HepG2 (cell line): ENCODE measurements around the gene FAM83E. TPM values are rescaled to one million over a fixed set of nuclear protein-coding genes. Genes with fewer than 3 reads are reported as not detected.

Experiments used
- ASH2L ChIP-seq: fragments of 300-600, 200-600 bp; sonication (generic); IDR thresholded peaks from 2 replicates; pipeline ENCODE4 v1.7.0; 2017; ENCODE audit warnings: low read depth, mild to moderate bottlenecking, moderate library complexity, mixed read lengths, low read length; ENCODE audit not compliant: insufficient read length
- FIP1L1 ChIP-seq: fragments of 200-400 bp; formaldehyde crosslinking; IDR thresholded peaks from 2 replicates; pipeline ENCODE4 v1.6.1; 2018; ENCODE audit warnings: low read depth, mild to moderate bottlenecking, low read length, moderate library complexity, borderline replicate concordance; ENCODE audit not compliant: insufficient read depth
- HNRNPH1 ChIP-seq: fragments of 200-400 bp; formaldehyde crosslinking; optimal IDR thresholded peaks from 2 replicates; pipeline ENCODE3; 2017; ENCODE audit warnings: mild to moderate bottlenecking, low read depth, low read length
- HOXA3 ChIP-seq: sonication (generic); formaldehyde crosslinking; IDR thresholded peaks from 2 replicates; pipeline ENCODE4 v1.5.0; 2020; ENCODE audit warnings: missing genetic modification reagents
- ISL2 ChIP-seq: sonication (generic); formaldehyde crosslinking; IDR thresholded peaks from 2 replicates; pipeline ENCODE4 v1.5.0; 2020; ENCODE audit warnings: missing genetic modification reagents
- KDM1A ChIP-seq: IDR thresholded peaks from 2 replicates; pipeline ENCODE4 v1.6.1; 2016; ENCODE audit warnings: missing compliant biosample characterization
- POLR2A ChIP-seq, 2 experiments: IDR thresholded peaks; 2 replicates each; pipeline ENCODE4 v1.6.1; 2011; ENCODE audit warnings: low read depth in 2 of 2, low read length in 2 of 2, mild to moderate bottlenecking in 1 of 2, moderate library complexity in 1 of 2; ENCODE audit not compliant: insufficient read depth in 1 of 2
- PRPF4 ChIP-seq: fragments of 200-400 bp; formaldehyde crosslinking; IDR thresholded peaks from 2 replicates; pipeline ENCODE4 v1.6.1; 2016; ENCODE audit warnings: low read length, low read depth; ENCODE audit not compliant: poor library complexity, severe bottlenecking
- SALL2 ChIP-seq: sonication (generic); formaldehyde crosslinking; IDR thresholded peaks from 2 replicates; pipeline ENCODE4 v1.8.1; 2023; ENCODE audit warnings: mild to moderate bottlenecking, missing genetic modification reagents, inconsistent platforms
- SIN3B ChIP-seq: fragments of 150-350 bp; IDR thresholded peaks from 2 replicates; pipeline ENCODE4 v1.6.1; 2014; ENCODE audit warnings: low read length
- SP2 ChIP-seq: sonication (generic); formaldehyde crosslinking; IDR thresholded peaks from 2 replicates; pipeline ENCODE4 v1.5.1; 2020; ENCODE audit warnings: mild to moderate bottlenecking, missing genetic modification reagents
- ZEB1 ChIP-seq: IDR thresholded peaks from 2 replicates; pipeline ENCODE4 v1.6.1; 2012; ENCODE audit warnings: mild to moderate bottlenecking, low read depth, inconsistent platforms; ENCODE audit not compliant: insufficient replicate concordance
- ZFYVE20 ChIP-seq: sonication (generic); formaldehyde crosslinking; IDR thresholded peaks from 2 replicates; pipeline ENCODE4 v1.8.0; 2023; ENCODE audit warnings: low read depth, mild to moderate bottlenecking, moderate library complexity, missing genetic modification reagents, borderline replicate concordance
- ZNF343 ChIP-seq: sonication (generic); formaldehyde crosslinking; IDR thresholded peaks from 2 replicates; pipeline ENCODE4 v1.4.0; 2020; ENCODE audit warnings: mild to moderate bottlenecking, missing genetic modification reagents
- ZNF577 ChIP-seq: sonication (generic); formaldehyde crosslinking; IDR thresholded peaks from 2 replicates; pipeline ENCODE4 v1.4.0; 2020; ENCODE audit warnings: mild to moderate bottlenecking, low read depth, missing genetic modification reagents, borderline replicate concordance
- ZNF629 ChIP-seq: sonication (generic); formaldehyde crosslinking; conservative IDR thresholded peaks from 2 replicates; pipeline ENCODE4 v1.5.0; 2020; ENCODE audit warnings: missing genetic modification reagents
- ZNF7 ChIP-seq: IDR thresholded peaks from 2 replicates; pipeline ENCODE4 v1.6.1; 2016; ENCODE audit warnings: missing biosample characterization, missing genetic modification reagents
- polyA plus RNA-seq, 8 experiments: library from polyadenylated mRNA; depleted of rRNA in 3 of 8; stranded (reverse) in 7 of 8; unstranded in 1 of 8; fragments of >200 nt; fragmentation: Illumina TruSeq in 4 of 8; extraction: Trizol in 4 of 8; gene quantifications; 2 replicates each; pipeline versions ENCODE4 v1.2.1 to v1.2.3, GENCODE V29; 2011 to 2016; ENCODE audit warnings: low read depth in 4 of 8, missing spikeins in 1 of 8, mixed read lengths in 1 of 8; ENCODE audit not compliant: insufficient read depth in 1 of 8
- total RNA-seq, 5 experiments: library from RNA; depleted of rRNA; stranded (reverse); fragments of >200 nt; fragmentation: Illumina TruSeq; extraction: Trizol; gene quantifications; 2 replicates each; pipeline ENCODE4 v1.2.3, GENCODE V29; 2016; ENCODE audit warnings: low read depth in 1 of 5
- TF ChIP-seq, protein P1 (sequence below): sonication (generic); formaldehyde crosslinking; IDR thresholded peaks from 2 replicates; pipeline ENCODE4 v1.5.0; 2020; ENCODE audit warnings: mild to moderate bottlenecking, low read depth, missing genetic modification reagents, borderline replicate concordance
- TF ChIP-seq, protein P2 (sequence below): sonication (generic); formaldehyde crosslinking; IDR thresholded peaks from 2 replicates; pipeline ENCODE4 v1.8.0; 2022; ENCODE audit warnings: missing genetic modification reagents, low read depth, mild to moderate bottlenecking, borderline replicate concordance
- TF ChIP-seq, protein P3 (sequence below): fragments of 450-650 bp; IDR thresholded peaks from 2 replicates; pipeline ENCODE4 v1.6.1; 2017
- TF ChIP-seq, protein P4 (sequence below): IDR thresholded peaks from 2 replicates; pipeline ENCODE4 v1.6.1; 2016; ENCODE audit warnings: mild to moderate bottlenecking
- TF ChIP-seq, protein P5 (sequence below): sonication (generic); formaldehyde crosslinking; IDR thresholded peaks from 2 replicates; pipeline ENCODE4 v1.4.0; 2020; ENCODE audit warnings: missing genetic modification reagents
- TF ChIP-seq, protein P6 (sequence below): sonication (generic); formaldehyde crosslinking; IDR thresholded peaks from 2 replicates; pipeline ENCODE4 v1.5.0; 2020; ENCODE audit warnings: missing genetic modification reagents

FAM83E gene
- total and polyA plus RNA-seq, 2 of the 13 experiments (the other 11 are each of a cell fraction or from before 2014, with no cell fraction given), result 0.18 to 0.60 TPM

DNA sequence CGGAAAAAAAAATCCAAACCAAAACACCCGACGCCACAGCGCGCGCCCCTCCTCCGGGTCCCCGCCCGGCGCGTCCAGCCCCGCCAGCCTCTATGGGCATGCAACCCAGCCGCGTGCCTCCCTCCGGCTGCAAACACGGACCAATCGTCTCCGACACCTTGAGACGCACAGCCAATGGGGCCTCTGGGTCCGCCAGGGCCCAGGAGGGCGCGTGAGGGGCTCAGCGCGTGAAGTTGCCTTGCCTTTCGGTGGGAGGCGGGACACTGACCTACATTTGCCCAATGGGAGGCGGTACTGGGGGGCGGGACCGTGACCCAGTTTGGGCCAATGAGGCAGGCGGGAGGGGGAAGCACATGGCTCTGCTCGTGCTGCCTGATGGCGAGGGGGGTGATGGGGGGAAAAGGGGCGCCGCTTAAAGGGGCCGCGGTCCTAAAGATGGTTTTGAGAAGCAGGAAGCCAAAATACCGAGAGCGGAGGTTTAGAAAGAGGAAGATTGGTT is 22.6 kb upstream of the FAM83E start (continued):
- TF ChIP-seq ZNF577 (CRISPR knock-in tag) (0 out of 2 replicates have a peak, but pooled peaks have one; percentile 85), ZNF343 (CRISPR knock-in tag) (peak; percentile 90; the same call in 1 of the 2 replicates), HNRNPH1 (no peak), ZNF7 (CRISPR knock-in tag) (no peak), SP2 (peak; percentile 92), ISL2 (CRISPR knock-in tag) (peak; percentile 37; the same call in 1 of the 2 replicates), FIP1L1 (no peak), KDM1A (CRISPR knock-in tag) (no peak), PRPF4 (no peak), ZFYVE20 (CRISPR knock-in tag) (0 out of 2 replicates have a peak, but pooled peaks have one; percentile 28), ZEB1 (no peak), SALL2 (CRISPR knock-in tag) (no peak), HOXA3 (CRISPR knock-in tag) (no peak; the same call in 1 of the 2 replicates), POLR2A (IDR thresholded peaks at IDR 0.05; ENCODE audit: insufficient read depth in 1 of 2, low read depth in 2 of 2, low read length in 2 of 2) (peak in 1 of 2 experiments; percentile 45; a peak in 2 of 4 replicates), ZNF629 (peak; percentile 25; the same call in 1 of the 2 replicates), ASH2L (peak; percentile 45), SIN3B (no peak)
- TF ChIP-seq, protein P1, sequence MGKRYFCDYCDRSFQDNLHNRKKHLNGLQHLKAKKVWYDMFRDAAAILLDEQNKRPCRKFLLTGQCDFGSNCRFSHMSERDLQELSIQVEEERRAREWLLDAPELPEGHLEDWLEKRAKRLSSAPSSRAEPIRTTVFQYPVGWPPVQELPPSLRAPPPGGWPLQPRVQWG (CRISPR knock-in tag), result no peak
- TF ChIP-seq, protein P2, sequence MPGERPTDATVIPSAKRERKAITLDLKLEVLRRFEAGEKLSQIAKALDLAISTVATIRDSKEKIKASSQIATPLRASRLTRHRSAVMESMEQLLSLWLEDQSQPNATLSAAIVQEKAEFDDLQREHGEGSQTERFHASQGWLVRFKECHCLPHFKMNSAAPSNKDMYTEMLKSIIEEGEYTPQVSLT (CRISPR knock-in tag), result no peak
- TF ChIP-seq, protein P3, sequence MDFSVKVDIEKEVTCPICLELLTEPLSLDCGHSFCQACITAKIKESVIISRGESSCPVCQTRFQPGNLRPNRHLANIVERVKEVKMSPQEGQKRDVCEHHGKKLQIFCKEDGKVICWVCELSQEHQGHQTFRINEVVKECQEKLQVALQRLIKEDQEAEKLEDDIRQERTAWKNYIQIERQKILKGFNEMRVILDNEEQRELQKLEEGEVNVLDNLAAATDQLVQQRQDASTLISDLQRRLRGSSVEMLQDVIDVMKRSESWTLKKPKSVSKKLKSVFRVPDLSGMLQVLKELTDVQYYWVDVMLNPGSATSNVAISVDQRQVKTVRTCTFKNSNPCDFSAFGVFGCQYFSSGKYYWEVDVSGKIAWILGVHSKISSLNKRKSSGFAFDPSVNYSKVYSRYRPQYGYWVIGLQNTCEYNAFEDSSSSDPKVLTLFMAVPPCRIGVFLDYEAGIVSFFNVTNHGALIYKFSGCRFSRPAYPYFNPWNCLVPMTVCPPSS, result no peak
- TF ChIP-seq, protein P4, sequence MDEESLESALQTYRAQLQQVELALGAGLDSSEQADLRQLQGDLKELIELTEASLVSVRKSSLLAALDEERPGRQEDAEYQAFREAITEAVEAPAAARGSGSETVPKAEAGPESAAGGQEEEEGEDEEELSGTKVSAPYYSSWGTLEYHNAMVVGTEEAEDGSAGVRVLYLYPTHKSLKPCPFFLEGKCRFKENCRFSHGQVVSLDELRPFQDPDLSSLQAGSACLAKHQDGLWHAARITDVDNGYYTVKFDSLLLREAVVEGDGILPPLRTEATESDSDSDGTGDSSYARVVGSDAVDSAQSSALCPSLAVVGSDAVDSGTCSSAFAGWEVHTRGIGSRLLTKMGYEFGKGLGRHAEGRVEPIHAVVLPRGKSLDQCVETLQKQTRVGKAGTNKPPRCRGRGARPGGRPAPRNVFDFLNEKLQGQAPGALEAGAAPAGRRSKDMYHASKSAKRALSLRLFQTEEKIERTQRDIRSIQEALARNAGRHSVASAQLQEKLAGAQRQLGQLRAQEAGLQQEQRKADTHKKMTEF (CRISPR knock-in tag), result peak; percentile 91
- TF ChIP-seq, protein P5, sequence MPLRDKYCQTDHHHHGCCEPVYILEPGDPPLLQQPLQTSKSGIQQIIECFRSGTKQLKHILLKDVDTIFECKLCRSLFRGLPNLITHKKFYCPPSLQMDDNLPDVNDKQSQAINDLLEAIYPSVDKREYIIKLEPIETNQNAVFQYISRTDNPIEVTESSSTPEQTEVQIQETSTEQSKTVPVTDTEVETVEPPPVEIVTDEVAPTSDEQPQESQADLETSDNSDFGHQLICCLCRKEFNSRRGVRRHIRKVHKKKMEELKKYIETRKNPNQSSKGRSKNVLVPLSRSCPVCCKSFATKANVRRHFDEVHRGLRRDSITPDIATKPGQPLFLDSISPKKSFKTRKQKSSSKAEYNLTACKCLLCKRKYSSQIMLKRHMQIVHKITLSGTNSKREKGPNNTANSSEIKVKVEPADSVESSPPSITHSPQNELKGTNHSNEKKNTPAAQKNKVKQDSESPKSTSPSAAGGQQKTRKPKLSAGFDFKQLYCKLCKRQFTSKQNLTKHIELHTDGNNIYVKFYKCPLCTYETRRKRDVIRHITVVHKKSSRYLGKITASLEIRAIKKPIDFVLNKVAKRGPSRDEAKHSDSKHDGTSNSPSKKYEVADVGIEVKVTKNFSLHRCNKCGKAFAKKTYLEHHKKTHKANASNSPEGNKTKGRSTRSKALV (CRISPR knock-in tag), result no peak
- TF ChIP-seq, protein P6, sequence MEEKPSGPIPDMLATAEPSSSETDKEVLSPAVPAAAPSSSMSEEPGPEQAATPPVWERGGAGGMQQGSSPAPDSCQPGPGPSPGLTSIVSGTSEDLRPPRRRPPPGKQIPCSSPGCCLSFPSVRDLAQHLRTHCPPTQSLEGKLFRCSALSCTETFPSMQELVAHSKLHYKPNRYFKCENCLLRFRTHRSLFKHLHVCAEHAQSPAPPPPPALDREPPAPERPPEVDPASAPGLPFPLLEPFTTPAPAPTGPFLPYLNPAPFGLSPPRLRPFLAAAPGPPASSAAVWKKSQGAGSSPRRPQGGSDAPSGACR (CRISPR knock-in tag), result no peak
